Activated CD8-positive, alpha-beta memory T cell treated with anti-CD3 and anti-CD28 coated beads, Interleukin-2, amount 10 ng/mL, durations not matched to agents 7 days and 5 days (primary cell): ENCODE data around the gene COL13A1. TPM values are rescaled to one million over a fixed set of nuclear protein-coding genes. Genes with fewer than 3 reads are reported as not detected.

Experiments
- ATAC-seq: fragments of 150-1000 bp; cut with Tn5 transposase; one replicate; pipeline ENCODE4 v1.10.0; 2021; ENCODE audit warnings: moderate library complexity
- CTCF ChIA-PET: fragments of 350-600 bp; sonication (Branson Sonifier 250); formaldehyde crosslinking; loops from one replicate; lab custom pipeline; 2021; ENCODE audit warnings: antibody characterized with exemption; lab: Charles Lee
- DNase-seq: peaks from one replicate; pipeline ENCODE4 v3.0.0-alpha.2; 2020
- H3K27ac Mint-ChIP-seq: one replicate; pipeline ENCODE4 v1.8.0; 2021; ENCODE audit warnings: mild to moderate bottlenecking, mixed read lengths
- H3K27me3 Mint-ChIP-seq: one replicate; pipeline ENCODE4 v1.8.0; 2021; ENCODE audit warnings: mixed read lengths
- H3K36me3 Mint-ChIP-seq: one replicate; pipeline ENCODE4 v1.8.0; 2021; ENCODE audit warnings: mild to moderate bottlenecking, mixed read lengths
- H3K4me1 Mint-ChIP-seq: one replicate; pipeline ENCODE4 v1.8.0; 2021; ENCODE audit warnings: mixed read lengths
- H3K4me3 Mint-ChIP-seq: one replicate; pipeline ENCODE4 v1.8.0; 2021; ENCODE audit warnings: mild to moderate bottlenecking, moderate library complexity, mixed read lengths
- H3K9me3 Mint-ChIP-seq: one replicate; pipeline ENCODE4 v1.8.0; 2022; ENCODE audit warnings: low read depth, mixed read lengths
- total RNA-seq, 2 experiments: library from RNA; stranded (reverse); gene quantifications; one replicate each; pipeline ENCODE4 v1.2.3, GENCODE V29; 2021

The COL13A1 gene
- total RNA-seq, 2 experiments from 2014 or later, result not detected

DNA sequence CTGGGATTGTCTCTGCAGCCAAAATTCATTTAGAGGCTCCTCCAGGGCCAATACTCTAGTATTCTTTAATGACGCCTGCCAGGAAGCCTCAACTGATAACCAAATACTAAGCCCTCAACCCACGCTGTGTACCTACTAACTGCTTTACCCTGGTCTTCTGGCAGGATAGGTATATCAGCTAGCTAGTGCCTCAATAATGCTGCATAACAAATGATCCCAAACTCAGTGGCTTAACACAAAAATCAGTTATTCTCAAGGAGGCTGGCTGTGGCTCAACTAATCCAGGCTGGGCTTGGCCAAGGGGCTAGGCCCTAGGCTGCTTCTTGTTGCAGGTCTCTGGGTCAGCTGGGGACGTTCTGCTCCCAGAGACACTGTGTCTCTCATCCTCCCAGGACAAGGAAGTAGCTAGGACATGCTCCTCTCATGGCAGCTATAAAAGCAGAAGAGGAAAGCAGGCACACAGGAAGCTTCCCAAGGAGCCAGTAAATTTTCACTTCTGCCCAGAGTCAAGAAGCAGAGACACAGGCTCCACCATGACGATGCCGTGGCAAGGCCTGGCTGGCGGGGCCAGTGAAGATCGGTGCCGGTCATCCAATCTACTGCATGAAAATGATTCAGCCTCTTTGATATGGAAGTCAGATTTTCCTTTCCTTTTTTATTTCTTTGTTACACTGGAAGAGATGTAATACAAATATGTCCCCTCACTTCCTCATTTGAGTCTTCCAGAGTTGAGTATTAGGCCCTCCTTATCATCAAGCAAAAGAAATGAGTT, 28.6 kb upstream of the COL13A1 start:
- no peak overlapping the region for H3K27ac Mint-ChIP-seq
- H3K4me3 Mint-ChIP-seq, result no peak overlapping the region
- ATAC-seq (no peak), DNase-seq (no peak)
- peaks cover 14% of the 10 kb centered on the region for H3K27me3 Mint-ChIP-seq
- H3K4me1 Mint-ChIP-seq, result peaks cover 5% of the 10 kb centered on the region
- CTCF ChIA-PET, result interaction anchor here (1.1 kb wide), 1 partner anchor 15 kb away, joined by 4 read pairs; no protein-coding TSS in a partner anchor
- H3K36me3 Mint-ChIP-seq, result no peaks in the 10 kb centered on the region
- H3K9me3 Mint-ChIP-seq, result no peaks in the 10 kb centered on the region

DNA sequence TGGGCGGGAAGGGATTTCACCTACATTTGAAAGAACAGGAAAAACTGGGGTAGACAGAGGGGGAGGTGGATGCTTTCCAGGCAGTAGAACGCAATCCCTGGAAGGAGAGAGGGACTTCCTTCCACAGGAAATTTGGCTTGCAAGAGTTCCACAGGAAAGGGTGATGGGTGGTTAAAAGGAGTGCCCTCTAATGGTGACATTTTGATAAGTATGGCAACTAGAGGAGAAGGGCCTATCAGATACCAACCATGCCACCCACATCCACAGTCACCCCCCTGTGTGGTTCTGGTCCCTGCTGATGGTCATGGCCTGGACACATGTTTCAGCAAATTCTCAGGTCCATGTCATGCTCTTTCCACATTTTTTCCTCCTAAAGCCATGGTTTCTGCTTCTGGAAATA, 27.1 kb upstream of the COL13A1 start:
- Mint-ChIP-seq H3K27ac (no peak overlapping the region), H3K9me3 (no peaks in the 10 kb centered on the region), H3K4me1 (peaks cover 5% of the 10 kb centered on the region), H3K4me3 (no peak overlapping the region), H3K27me3 (peaks cover 14% of the 10 kb centered on the region), H3K36me3 (no peaks in the 10 kb centered on the region)
- CTCF ChIA-PET, result no interaction called here
- no peak for ATAC-seq
- DNase-seq, result no peak

DNA sequence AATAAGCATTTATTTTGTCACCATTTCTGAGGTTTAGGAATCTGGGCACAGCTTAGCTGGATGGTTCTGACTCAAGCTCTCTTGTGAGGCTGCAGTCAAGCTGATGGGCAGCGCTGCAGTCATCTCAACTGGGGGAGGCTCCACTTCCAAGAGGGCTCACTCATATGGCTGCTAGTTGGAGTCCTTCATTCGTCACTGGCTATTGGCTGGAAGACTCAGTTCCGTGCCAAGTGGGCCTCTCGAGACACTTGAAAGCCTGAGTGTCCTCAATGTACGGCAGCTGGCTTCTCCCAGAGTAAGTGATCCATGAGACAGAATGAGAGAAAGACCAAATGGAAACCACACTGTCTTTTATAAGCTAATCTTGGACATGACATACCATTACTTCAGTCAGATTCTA, 21.6 kb upstream of the COL13A1 start:
- no peaks in the 10 kb centered on the region for H3K4me1 Mint-ChIP-seq
- CTCF ChIA-PET, result no interaction called here
- H3K4me3 Mint-ChIP-seq, result no peak overlapping the region
- DNase-seq (no peak), ATAC-seq (no peak)
- H3K27ac Mint-ChIP-seq, result no peak overlapping the region
- peaks cover 19% of the 10 kb centered on the region for H3K27me3 Mint-ChIP-seq
- H3K36me3 Mint-ChIP-seq, result no peaks in the 10 kb centered on the region
- H3K9me3 Mint-ChIP-seq, result no peaks in the 10 kb centered on the region

DNA sequence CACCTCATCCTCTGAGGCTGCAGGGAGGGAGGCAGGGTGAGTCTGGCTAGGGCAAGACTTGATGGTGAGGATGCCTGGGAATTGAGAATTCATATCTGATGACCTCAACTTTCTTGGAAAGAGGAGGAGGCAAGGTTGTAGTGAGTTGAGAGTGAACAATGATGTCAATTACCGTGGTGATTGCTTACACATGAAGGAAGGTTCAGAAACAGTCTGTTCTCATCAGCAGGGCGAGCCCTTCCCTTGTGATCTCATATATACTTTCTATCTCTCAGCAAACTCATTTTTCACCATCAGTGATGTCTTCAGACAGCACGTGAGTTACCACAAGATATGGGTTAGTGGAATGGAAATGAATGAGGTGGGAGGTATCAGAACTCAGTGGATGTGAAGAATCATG, 20.1 kb upstream of the COL13A1 start:
- CTCF ChIA-PET, result no interaction called here
- no peak overlapping the region for H3K27ac Mint-ChIP-seq
- no peaks in the 10 kb centered on the region for H3K36me3 Mint-ChIP-seq
- peaks cover 23% of the 10 kb centered on the region for H3K27me3 Mint-ChIP-seq
- DNase-seq, result no peak
- no peak overlapping the region for H3K4me3 Mint-ChIP-seq
- no peak for ATAC-seq
- no peaks in the 10 kb centered on the region for H3K4me1 Mint-ChIP-seq
- H3K9me3 Mint-ChIP-seq, result no peaks in the 10 kb centered on the region

DNA sequence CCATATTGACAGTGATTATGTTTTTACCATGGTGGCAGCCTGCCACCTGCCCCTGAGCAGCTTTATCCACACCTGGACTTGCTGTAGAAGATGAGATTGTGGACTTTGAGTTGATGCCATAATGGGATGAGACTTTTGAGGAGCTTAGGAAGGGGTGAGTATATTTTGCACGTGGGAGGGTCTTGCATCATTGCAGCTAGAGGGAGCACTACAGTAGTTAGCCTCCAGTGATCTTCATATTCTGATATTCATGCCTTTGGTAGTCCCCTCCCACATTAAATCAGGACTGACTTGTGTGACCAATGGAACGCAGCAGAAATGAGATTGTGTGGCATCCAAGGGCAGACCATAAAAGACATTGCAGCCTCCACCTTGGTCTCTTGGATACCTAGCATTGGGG, 18.2 kb upstream of the COL13A1 start:
- no peaks in the 10 kb centered on the region for H3K36me3 Mint-ChIP-seq
- no peaks in the 10 kb centered on the region for H3K9me3 Mint-ChIP-seq
- no peaks in the 10 kb centered on the region for H3K4me1 Mint-ChIP-seq
- CTCF ChIA-PET, result no interaction called here
- H3K27ac Mint-ChIP-seq, result no peak overlapping the region
- DNase-seq (no peak), ATAC-seq (no peak)
- no peak overlapping the region for H3K4me3 Mint-ChIP-seq
- peaks cover 23% of the 10 kb centered on the region for H3K27me3 Mint-ChIP-seq

DNA sequence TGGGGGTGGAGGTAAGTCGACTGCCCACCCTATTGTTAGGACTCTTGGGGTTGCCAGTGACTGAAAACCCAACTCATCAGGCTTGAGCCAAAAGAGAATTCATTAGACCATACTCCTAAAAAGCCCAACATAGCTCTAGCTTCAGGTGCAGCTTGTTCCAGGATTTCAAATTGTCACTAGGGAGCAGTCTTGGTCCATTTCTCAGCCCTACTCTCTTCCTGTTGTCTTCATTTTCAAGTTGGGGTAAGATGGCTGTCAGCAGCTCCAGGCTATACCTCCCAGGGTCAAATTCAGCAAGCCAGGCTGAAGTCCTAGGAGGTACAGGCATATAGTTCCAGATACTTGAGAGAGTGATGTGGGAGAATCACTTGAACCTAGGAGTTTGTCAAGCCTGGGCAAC, 14.9 kb upstream of the COL13A1 start:
- CTCF ChIA-PET, result interaction anchor here (1.3 to 2.0 kb wide), 2 partner anchors 128 to 172 kb away, joined by 3 to 10 read pairs; no protein-coding TSS in a partner anchor
- Mint-ChIP-seq H3K27ac (no peak overlapping the region), H3K9me3 (no peaks in the 10 kb centered on the region), H3K4me3 (no peak overlapping the region), H3K4me1 (no peaks in the 10 kb centered on the region), H3K36me3 (no peaks in the 10 kb centered on the region), H3K27me3 (peaks cover 13% of the 10 kb centered on the region)
- DNase-seq, result no peak
- no peak for ATAC-seq

DNA sequence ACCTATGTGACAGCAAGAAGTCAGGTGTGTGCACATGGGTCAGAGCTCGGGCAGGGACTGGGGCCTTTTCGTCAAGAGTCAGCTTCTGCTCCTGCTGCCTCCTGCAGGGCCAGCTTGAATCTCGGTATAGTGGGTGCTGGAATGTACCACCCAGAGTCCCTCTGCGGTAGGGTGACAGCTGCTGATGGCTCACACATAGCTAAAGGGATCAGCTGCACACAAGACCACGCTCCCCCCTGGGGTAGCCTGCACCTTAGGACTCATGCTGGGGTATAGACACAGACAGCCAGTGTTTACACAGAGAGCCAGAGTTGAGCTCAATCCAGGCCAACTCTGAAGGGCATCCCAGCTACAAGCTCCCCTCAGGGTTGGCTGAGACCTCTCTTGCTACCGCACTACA, 14.0 kb upstream of the COL13A1 start:
- H3K9me3 Mint-ChIP-seq, result no peaks in the 10 kb centered on the region

DNA sequence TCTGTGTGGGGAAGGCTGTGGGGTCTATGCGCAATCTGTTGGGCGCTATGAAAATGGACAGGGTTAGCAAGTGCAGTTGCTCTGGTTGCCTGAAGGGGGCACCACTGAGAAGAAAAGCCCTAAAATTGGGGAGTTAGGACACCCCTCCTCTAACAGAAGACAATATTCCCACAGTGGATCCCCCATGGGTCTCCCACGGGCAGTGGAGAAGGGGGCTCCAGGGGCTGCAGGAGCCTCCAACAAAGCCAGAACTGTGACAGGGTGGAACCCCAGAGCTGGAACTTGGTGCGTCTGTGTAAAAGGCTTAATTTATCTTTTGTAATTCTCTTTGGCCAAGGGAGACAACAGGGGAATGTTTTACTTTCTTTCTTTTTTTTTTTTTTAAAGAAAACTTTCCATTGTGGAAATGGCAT, 12.5 kb upstream of the COL13A1 start:
- Mint-ChIP-seq H3K4me3 (no peak overlapping the region), H3K27me3 (peaks cover 13% of the 10 kb centered on the region), H3K4me1 (no peaks in the 10 kb centered on the region), H3K9me3 (no peaks in the 10 kb centered on the region), H3K27ac (no peak overlapping the region), H3K36me3 (no peaks in the 10 kb centered on the region)
- CTCF ChIA-PET, result interaction anchor here (0.8 to 1.6 kb wide), 5 partner anchors 12 to 515 kb away, joined by 3 to 5 read pairs (median 4); partner anchors contain the start of gene COL13A1
- ATAC-seq (no peak), DNase-seq (no peak)

More for the DNA sequence above, 14.0 kb upstream of the COL13A1 start:
- Mint-ChIP-seq H3K27ac (no peak overlapping the region), H3K4me1 (no peaks in the 10 kb centered on the region), H3K27me3 (peaks cover 13% of the 10 kb centered on the region), H3K36me3 (no peaks in the 10 kb centered on the region), H3K4me3 (no peak overlapping the region)
- CTCF ChIA-PET, result interaction anchor here (0.8 to 2.0 kb wide), 3 partner anchors 12 to 127 kb away, joined by 3 to 10 read pairs (median 3); no protein-coding TSS in a partner anchor
- ATAC-seq (no peak), DNase-seq (no peak)

DNA sequence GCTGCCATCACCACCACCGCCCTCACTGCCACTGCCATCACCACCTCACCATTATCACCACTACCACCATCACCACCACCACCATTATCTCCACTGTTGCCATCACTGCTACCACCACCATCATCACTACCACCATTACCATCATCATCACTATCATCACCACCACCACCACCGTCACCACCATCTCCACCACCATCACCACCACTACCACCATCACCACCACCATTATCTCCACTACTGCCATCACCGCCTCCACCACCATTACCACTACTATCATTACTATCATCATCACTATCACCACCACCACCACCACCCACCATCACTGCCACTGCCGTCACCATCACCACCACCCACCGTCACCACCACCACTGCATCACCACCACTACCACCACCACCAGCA, 9.9 kb upstream of the COL13A1 start:
- H3K27ac Mint-ChIP-seq, result no peak overlapping the region
- DNase-seq (no peak), ATAC-seq (no peak)
- H3K36me3 Mint-ChIP-seq, result no peaks in the 10 kb centered on the region
- no peaks in the 10 kb centered on the region for H3K4me1 Mint-ChIP-seq
- H3K4me3 Mint-ChIP-seq, result no peak overlapping the region
- CTCF ChIA-PET, result no interaction called here
- no peaks in the 10 kb centered on the region for H3K27me3 Mint-ChIP-seq
- no peaks in the 10 kb centered on the region for H3K9me3 Mint-ChIP-seq

DNA sequence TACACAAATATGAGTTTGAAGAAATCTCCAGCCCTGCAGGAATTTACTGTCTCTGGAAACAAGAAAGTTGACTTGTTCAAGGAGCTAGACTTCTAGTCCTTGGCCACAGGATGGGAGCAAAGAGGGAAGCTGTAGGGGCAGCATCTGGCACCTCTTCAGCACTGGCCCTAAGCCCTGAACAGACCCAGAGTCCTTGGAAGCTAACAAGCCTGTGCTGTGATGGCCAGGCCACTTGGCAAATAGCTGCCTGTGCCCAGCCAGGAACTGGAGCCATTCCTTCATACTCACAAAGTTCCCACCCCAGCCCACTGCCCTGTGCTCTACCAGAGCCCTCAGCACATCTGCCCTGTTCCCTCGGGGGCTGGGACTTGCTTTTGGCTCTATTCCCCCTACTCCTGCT, 9.4 kb upstream of the COL13A1 start:
- CTCF ChIA-PET, result no interaction called here
- ATAC-seq, result no peak
- Mint-ChIP-seq H3K27me3 (no peaks in the 10 kb centered on the region), H3K9me3 (no peaks in the 10 kb centered on the region), H3K27ac (no peak overlapping the region), H3K4me3 (no peak overlapping the region), H3K36me3 (no peaks in the 10 kb centered on the region), H3K4me1 (no peaks in the 10 kb centered on the region)
- no peak for DNase-seq

DNA sequence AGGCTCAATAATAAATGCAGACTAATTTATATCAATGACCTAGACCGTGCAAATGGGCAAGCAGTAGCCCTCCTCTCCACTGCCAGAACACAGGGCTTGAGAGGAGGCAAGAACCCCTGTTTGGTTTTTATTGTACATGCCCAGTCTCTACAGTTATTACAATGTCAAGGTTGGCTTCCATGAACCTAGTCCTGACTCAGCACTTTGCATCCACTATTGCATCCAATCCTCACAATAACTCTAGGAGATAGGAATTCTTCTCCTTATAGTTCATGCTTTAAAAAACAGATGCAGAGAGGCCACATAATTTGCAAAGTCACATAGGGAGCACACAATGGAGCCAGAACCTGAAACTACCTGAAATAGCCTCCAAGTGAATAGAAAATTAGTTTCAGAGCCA, 7.0 kb upstream of the COL13A1 start:
- Mint-ChIP-seq H3K27ac (no peak overlapping the region), H3K9me3 (no peaks in the 10 kb centered on the region), H3K36me3 (no peaks in the 10 kb centered on the region), H3K4me3 (no peak overlapping the region), H3K27me3 (peaks cover 19% of the 10 kb centered on the region), H3K4me1 (no peaks in the 10 kb centered on the region)
- DNase-seq, result no peak
- CTCF ChIA-PET, result no interaction called here
- no peak for ATAC-seq

DNA sequence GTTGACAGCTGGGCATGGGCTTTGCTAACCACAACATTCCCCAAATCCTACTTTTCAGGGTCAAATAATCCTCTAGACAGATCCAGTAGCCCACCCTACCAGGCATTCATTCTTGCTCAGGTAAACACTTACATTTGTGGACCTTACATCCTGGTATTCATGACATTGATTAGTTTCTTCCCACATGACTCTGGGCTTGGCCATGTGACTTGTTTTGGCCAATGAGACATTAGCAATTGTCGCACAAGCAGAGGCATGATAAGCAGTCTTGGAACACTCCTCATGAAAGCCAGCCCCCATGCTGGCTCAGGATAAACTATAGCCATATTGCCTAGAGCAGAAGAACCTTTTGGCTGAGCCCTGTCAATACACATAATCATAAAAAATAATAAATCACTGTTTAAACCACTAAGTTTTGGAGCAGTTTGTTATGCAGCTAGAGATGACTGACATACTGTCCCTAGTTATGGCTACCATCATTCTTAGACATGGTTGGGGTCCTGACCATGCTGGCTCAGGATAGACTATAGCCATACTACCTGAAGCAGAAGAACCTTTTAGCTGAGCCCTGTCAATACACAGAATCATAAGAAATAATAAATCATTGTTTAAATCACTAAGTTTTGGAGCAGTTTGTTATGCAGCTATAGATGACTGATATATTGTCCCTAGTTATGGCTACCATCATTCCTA, 6.3 kb upstream of the COL13A1 start:
- H3K9me3 Mint-ChIP-seq, result no peaks in the 10 kb centered on the region
- no peaks in the 10 kb centered on the region for H3K36me3 Mint-ChIP-seq
- no peak overlapping the region for H3K4me3 Mint-ChIP-seq
- H3K27ac Mint-ChIP-seq, result no peak overlapping the region
- ATAC-seq, result no peak
- DNase-seq, result no peak
- H3K4me1 Mint-ChIP-seq, result no peaks in the 10 kb centered on the region
- H3K27me3 Mint-ChIP-seq, result peaks cover 26% of the 10 kb centered on the region
- CTCF ChIA-PET, result no interaction called here

DNA sequence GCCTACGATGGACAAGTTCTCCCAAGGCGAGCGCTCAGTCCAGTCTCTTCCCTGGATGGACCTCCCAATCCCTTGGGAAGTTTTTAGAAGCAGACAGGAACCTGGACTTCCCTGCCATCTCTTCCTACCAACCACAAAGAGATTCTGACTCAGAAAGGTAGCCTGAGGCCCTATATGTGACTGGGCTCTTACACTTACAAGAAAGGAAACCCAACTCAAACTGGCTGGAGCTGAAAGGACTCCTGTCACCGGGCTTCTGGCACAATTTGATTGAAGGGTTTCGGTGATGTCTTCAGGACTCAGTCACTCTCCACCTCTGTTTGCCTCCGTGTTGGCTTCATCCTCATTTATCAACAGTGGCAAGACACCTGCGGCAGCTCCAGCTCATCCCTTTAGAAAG, 3.7 kb upstream of the COL13A1 start:
- peaks cover 42% of the 10 kb centered on the region for H3K27me3 Mint-ChIP-seq
- no peaks in the 10 kb centered on the region for H3K9me3 Mint-ChIP-seq
- CTCF ChIA-PET, result interaction anchor here (0.6 to 0.7 kb wide), 2 partner anchors 117 to 291 kb away, joined by 3 to 4 read pairs; no protein-coding TSS in a partner anchor

DNA sequence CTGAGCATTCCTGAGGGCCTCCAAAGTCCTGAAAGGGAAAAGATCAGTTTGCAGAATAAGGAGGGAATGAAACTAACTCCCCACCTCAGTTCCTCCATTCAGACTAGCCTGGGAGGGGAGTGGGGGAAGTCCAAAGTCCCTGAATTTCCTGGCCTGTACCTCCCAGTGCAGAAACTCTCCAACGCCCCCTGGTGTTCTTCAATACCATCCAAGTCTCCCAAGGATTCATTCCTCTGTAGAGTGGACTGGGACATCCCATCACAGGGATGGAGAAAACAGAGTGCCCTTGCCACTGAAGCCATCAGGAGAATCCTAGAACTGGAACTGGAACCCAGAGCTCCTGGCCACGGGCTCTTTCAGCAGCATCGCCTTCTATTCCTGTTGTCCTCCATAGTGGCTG, 1.6 kb upstream of the COL13A1 start:
- ATAC-seq (no peak), DNase-seq (no peak)
- H3K4me3 Mint-ChIP-seq, result no peak overlapping the region
- peaks cover 63% of the 10 kb centered on the region for H3K27me3 Mint-ChIP-seq
- H3K36me3 Mint-ChIP-seq, result no peaks in the 10 kb centered on the region
- H3K4me1 Mint-ChIP-seq, result peaks cover 6% of the 10 kb centered on the region
- no peaks in the 10 kb centered on the region for H3K9me3 Mint-ChIP-seq
- H3K27ac Mint-ChIP-seq, result no peak overlapping the region
- CTCF ChIA-PET, result interaction anchor here (0.9 to 1.6 kb wide), 4 partner anchors 12 to 540 kb away, joined by 3 read pairs; no protein-coding TSS in a partner anchor

More for the DNA sequence above, 3.7 kb upstream of the COL13A1 start:
- Mint-ChIP-seq H3K36me3 (no peaks in the 10 kb centered on the region), H3K4me1 (peaks cover 6% of the 10 kb centered on the region), H3K4me3 (no peak overlapping the region), H3K27ac (no peak overlapping the region)
- no peak for DNase-seq
- ATAC-seq, result no peak
